Measurements from ENCODE around the gene ST6GALNAC3. TPM values are rescaled to one million over a fixed set of nuclear protein-coding genes. Genes with fewer than 3 reads are reported as not detected.

ST6GALNAC3 gene
- total and polyA plus RNA-seq, 2 experiments from 2014 or later = 29.4 to 33.3 TPM

GRCh38 chr1:76622774-76623528 lies 548.4 kb downstream of the ST6GALNAC3 start:
- Histone ChIP-seq H3K9me3 (ENCODE audit: low read depth) (no peaks in the 10 kb centered on the region), H3K27me3 (no peaks in the 10 kb centered on the region), H3K9me2 (replicated peaks; ENCODE audit: insufficient read depth) (no peaks in the 10 kb centered on the region), H3K4me2 (no peak overlapping the region), H3K4me3 (no peak overlapping the region), H3K27ac (no peak overlapping the region), H3K4me1 (ENCODE audit: insufficient read depth) (no peaks in the 10 kb centered on the region), H4K20me1 (ENCODE audit: insufficient read depth, poor library complexity, severe bottlenecking) (no peaks in the 10 kb centered on the region), H3K79me2 (no peaks in the 10 kb centered on the region), H2AFZ (no peak overlapping the region), H3K36me3 (replicated peaks; ENCODE audit: insufficient read depth, low read depth) (no peaks in the 10 kb centered on the region)
- DNase-seq (ENCODE audit: low spot score) = no peak
- WGBS (ENCODE audit: low lambda C conversion rate, missing lambda C conversion rate) = 88% methylated on average over 7 of the region's 7 CpGs
- no peak for TF ChIP-seq EZH2 (IDR thresholded peaks at IDR 0.05; ENCODE audit: borderline replicate concordance)
- TF ChIP-seq CTCF (IDR thresholded peaks at IDR 0.05; ENCODE audit: poor library complexity) = no peak
- no peak for TF ChIP-seq EZH2phosphoT487 (IDR thresholded peaks at IDR 0.05; ENCODE audit: low read depth, severe bottlenecking, unreplicated experiment)

GRCh38 chr1:76625886-76626678 lies 551.5 kb downstream of the ST6GALNAC3 start:
- Histone ChIP-seq H3K4me1 (ENCODE audit: insufficient read depth) (no peaks in the 10 kb centered on the region), H3K27me3 (no peaks in the 10 kb centered on the region), H4K20me1 (ENCODE audit: insufficient read depth, poor library complexity, severe bottlenecking) (no peaks in the 10 kb centered on the region), H3K9me3 (ENCODE audit: low read depth) (no peaks in the 10 kb centered on the region), H3K4me2 (no peak overlapping the region), H3K4me3 (no peak overlapping the region), H2AFZ (no peak overlapping the region), H3K9me2 (replicated peaks; ENCODE audit: insufficient read depth) (no peaks in the 10 kb centered on the region), H3K36me3 (replicated peaks; ENCODE audit: insufficient read depth, low read depth) (no peaks in the 10 kb centered on the region), H3K27ac (no peak overlapping the region), H3K79me2 (no peaks in the 10 kb centered on the region)
- TF ChIP-seq EZH2 (IDR thresholded peaks at IDR 0.05; ENCODE audit: borderline replicate concordance) = no peak
- TF ChIP-seq CTCF (IDR thresholded peaks at IDR 0.05; ENCODE audit: poor library complexity) = no peak
- no peak for TF ChIP-seq EZH2phosphoT487 (IDR thresholded peaks at IDR 0.05; ENCODE audit: low read depth, severe bottlenecking, unreplicated experiment)
- DNase-seq (ENCODE audit: low spot score) = no peak
- WGBS (ENCODE audit: low lambda C conversion rate, missing lambda C conversion rate) = 83% methylated on average over 2 of the region's 2 CpGs

DNA sequence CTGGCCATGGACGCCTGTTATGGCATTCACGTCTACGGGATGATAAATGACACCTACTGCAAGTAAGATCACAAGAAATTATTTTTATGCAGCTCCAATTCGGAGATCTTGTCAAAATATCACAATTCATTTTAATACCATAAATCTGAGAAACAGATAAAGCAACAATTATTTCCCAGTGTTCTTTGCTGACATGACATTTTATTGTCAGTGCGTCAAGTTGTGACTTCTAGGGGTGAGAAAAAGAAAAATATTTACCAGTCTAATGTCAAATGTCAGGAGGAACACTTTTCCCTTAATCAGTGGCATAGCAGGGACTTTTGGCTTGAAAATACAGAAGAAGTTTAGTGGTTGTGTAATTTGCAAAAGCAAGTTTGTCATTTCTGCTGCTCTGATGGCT lies 553.0 kb downstream of the ST6GALNAC3 start:
- no peak overlapping the region for H3K4me2 ChIP-seq
- no peak for DNase-seq (ENCODE audit: low spot score)
- no peak overlapping the region for H3K4me3 ChIP-seq
- H3K36me3 ChIP-seq (replicated peaks; ENCODE audit: insufficient read depth, low read depth) = no peaks in the 10 kb centered on the region
- H3K4me1 ChIP-seq (ENCODE audit: insufficient read depth) = no peaks in the 10 kb centered on the region
- 91% methylated on average over 5 of the region's 5 CpGs for WGBS (ENCODE audit: low lambda C conversion rate, missing lambda C conversion rate)
- H3K9me3 ChIP-seq (ENCODE audit: low read depth) = no peaks in the 10 kb centered on the region
- no peak for TF ChIP-seq CTCF (IDR thresholded peaks at IDR 0.05; ENCODE audit: poor library complexity)
- no peak for TF ChIP-seq EZH2phosphoT487 (IDR thresholded peaks at IDR 0.05; ENCODE audit: low read depth, severe bottlenecking, unreplicated experiment)
- TF ChIP-seq EZH2 (IDR thresholded peaks at IDR 0.05; ENCODE audit: borderline replicate concordance) = no peak
- peaks cover 4% of the 10 kb centered on the region for H3K9me2 ChIP-seq (replicated peaks; ENCODE audit: insufficient read depth)
- no peaks in the 10 kb centered on the region for H3K27me3 ChIP-seq
- no peaks in the 10 kb centered on the region for H4K20me1 ChIP-seq (ENCODE audit: insufficient read depth, poor library complexity, severe bottlenecking)
- no peak overlapping the region for H3K27ac ChIP-seq
- no peak overlapping the region for H2AFZ ChIP-seq
- H3K79me2 ChIP-seq = no peaks in the 10 kb centered on the region

Data from hepatocyte (in vitro differentiated cells).